GM13977 (cell line): ENCODE measurements around the gene PRPS1L1.

Experiments used
- DNase-seq: peaks from one replicate; pipeline ENCODE4 v3.0.0; 2012; ENCODE audit warnings: low spot score
- in situ Hi-C: fragments of 300-500 bp; cut with MboI; formaldehyde crosslinking; loops from one replicate; pipeline ENCODE4 v1.12.0; 2022; ENCODE audit warnings: low sequenced_read_pairs, low pct_unique_long_range_greater_than_20kb, mixed read lengths, inconsistent platforms; ENCODE audit not compliant: unreplicated experiment
- TF ChIP-seq, protein P1 (sequence below): IDR thresholded peaks from 2 replicates; pipeline ENCODE4 v1.5.1; 2012; ENCODE audit warnings: mild to moderate bottlenecking, control low read depth; ENCODE audit not compliant: insufficient read depth; ENCODE audit errors: extremely low read depth, missing control alignments

Gene PRPS1L1

DNA sequence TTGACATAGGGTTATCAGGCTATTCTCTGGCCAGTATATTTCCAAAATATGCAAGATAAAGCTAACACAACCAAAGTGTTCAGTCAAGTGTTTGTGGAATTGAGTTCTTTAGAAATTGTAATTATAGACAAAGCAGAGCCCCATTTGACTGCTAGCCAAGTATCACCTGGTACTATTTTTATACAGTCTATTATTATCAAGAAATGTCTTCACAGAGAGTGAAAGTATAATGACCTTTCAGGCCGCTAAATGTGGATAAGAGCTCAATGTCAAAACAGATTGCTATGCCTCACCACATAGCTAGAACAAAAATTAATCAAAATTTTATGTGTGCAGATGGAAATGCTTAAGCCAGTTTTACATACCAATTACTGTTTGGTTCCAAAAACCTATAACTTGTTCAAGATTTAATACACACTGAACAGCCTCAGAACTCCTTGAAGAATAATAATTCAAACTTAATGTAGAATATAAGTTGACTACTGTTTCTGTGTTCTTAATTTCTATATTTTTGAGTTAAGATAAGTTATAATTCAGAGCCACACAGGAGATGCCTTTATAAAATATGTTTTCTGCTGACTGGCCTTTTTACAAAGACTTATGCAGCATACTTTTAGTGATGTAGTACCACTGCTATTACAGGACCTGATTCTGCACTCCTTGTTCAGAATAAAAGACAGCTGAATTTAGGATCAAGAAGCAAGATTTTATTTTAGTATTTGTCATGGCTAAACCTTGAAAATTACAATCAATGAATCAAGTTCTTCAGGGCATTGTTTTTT is 31.0 kb downstream of the PRPS1L1 start:
- DNase-seq: no peak
- in situ Hi-C loops: no loop called here
- TF ChIP-seq, protein P1, sequence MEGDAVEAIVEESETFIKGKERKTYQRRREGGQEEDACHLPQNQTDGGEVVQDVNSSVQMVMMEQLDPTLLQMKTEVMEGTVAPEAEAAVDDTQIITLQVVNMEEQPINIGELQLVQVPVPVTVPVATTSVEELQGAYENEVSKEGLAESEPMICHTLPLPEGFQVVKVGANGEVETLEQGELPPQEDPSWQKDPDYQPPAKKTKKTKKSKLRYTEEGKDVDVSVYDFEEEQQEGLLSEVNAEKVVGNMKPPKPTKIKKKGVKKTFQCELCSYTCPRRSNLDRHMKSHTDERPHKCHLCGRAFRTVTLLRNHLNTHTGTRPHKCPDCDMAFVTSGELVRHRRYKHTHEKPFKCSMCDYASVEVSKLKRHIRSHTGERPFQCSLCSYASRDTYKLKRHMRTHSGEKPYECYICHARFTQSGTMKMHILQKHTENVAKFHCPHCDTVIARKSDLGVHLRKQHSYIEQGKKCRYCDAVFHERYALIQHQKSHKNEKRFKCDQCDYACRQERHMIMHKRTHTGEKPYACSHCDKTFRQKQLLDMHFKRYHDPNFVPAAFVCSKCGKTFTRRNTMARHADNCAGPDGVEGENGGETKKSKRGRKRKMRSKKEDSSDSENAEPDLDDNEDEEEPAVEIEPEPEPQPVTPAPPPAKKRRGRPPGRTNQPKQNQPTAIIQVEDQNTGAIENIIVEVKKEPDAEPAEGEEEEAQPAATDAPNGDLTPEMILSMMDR: no peak

- TF ChIP-seq, protein P1: no peak
- in situ Hi-C loops: no loop called here
- no peak for DNase-seq
These were observed 31.6 kb downstream of the PRPS1L1 start for GRCh38 chr7:17996040-17996439.

- in situ Hi-C loops: no loop called here
These were observed 33.4 kb downstream of the PRPS1L1 start for GRCh38 chr7:17994079-17994850.

GRCh38 chr7:17991866-17992648 is 35.6 kb downstream of the PRPS1L1 start:
- in situ Hi-C loops: no loop called here
- no peak for DNase-seq
- TF ChIP-seq, protein P1: peak; percentile 58

More at GRCh38 chr7:17994079-17994850, 33.4 kb downstream of the PRPS1L1 start:
- no peak for DNase-seq
- TF ChIP-seq, protein P1: no peak

DNA sequence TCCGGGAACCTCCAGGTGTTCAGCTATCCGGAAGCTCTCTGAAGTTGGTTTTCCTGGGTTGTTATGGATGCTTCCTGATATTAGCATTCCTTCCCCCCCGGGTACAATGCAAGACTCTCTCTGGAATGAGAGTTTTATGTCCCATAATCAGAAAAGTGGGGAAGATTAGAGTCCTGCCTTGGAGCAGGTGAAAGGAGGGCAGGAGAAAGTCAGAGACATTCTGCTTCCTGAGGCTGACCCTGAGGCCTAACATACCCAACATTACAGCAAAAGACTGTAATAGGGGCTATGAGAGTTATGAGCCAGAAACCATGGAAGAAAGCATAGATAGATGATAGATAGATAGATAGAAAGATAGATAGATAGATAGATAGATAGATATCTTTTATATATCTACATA is 36.9 kb downstream of the PRPS1L1 start:
- TF ChIP-seq, protein P1: no peak
- DNase-seq: no peak
- in situ Hi-C loops: no loop called here

- TF ChIP-seq, protein P1: no peak
- no peak for DNase-seq
- in situ Hi-C loops: loop anchor here (10.0 kb wide), 1 partner anchor 215 kb away; no protein-coding TSS in a partner anchor
These were observed 38.1 kb downstream of the PRPS1L1 start for GRCh38 chr7:17989546-17989945.
